Suprapubic skin (tissue), 3 donors: ENCODE measurements around the gene INHBC.

Source experiments
- POLR2AphosphoS5 ChIP-seq, 3 donors: sonication (generic); formaldehyde crosslinking; IDR thresholded peaks; one replicate each; pipeline ENCODE4 v1.6.1; 2017; ENCODE audit warnings: antibody characterized with exemption in 3 of 3
- TF ChIP-seq, protein P1 (sequence below), 2 donors: fragments of 200-600 bp in 1 of 2; fragments of 450-650 bp in 1 of 2; sonication (generic) in 1 of 2; IDR thresholded peaks; one replicate each; pipeline ENCODE4 v1.5.1; 2016 to 2019; ENCODE audit warnings: antibody characterized with exemption in 2 of 2, mild to moderate bottlenecking in 1 of 2, moderate library complexity in 1 of 2

DNA sequence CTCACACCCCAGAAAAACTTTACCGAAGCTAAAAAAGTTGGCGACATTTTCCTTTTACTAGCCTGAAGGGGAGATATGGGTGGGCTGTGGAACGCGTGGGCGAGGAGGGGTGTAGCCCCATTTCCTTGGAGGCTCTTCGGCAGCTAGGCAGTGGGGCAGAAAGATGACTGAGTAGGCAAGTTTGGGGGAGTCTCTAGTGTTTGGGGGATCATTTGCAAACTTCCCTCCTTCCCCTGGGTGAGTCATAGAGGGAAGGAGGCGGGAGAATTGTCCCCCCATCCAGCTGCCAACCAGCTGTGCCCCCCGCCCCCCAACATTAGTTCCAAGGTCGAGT is 27.3 kb downstream of the INHBC start:
- TF ChIP-seq, protein P1, sequence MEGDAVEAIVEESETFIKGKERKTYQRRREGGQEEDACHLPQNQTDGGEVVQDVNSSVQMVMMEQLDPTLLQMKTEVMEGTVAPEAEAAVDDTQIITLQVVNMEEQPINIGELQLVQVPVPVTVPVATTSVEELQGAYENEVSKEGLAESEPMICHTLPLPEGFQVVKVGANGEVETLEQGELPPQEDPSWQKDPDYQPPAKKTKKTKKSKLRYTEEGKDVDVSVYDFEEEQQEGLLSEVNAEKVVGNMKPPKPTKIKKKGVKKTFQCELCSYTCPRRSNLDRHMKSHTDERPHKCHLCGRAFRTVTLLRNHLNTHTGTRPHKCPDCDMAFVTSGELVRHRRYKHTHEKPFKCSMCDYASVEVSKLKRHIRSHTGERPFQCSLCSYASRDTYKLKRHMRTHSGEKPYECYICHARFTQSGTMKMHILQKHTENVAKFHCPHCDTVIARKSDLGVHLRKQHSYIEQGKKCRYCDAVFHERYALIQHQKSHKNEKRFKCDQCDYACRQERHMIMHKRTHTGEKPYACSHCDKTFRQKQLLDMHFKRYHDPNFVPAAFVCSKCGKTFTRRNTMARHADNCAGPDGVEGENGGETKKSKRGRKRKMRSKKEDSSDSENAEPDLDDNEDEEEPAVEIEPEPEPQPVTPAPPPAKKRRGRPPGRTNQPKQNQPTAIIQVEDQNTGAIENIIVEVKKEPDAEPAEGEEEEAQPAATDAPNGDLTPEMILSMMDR (IDR thresholded peaks at IDR 0.05), result no peak
- no peak for TF ChIP-seq POLR2AphosphoS5 (IDR thresholded peaks at IDR 0.05)
